Measurements from ENCODE around the gene FRMD4B.

Gene FRMD4B

DNA sequence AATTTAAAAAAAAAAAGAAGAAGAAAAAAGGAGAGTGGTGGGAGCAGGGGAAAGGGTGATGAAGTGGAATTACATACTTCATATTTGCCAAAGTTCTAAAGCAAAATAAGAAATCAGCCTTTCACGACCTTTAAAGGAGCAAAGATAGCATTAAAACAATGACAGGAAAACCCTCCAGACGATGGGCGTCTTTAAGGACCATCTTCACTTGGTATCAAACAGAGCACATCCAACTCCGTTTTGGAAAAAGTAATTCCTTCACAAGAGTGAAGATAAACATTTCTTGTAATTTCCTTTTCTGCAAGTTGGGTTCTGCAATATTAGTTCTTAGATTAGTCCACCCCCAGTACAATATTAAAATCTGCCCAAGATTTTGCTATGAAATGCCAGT, 32.8 kb downstream of the FRMD4B start:
- no peak for TF ChIP-seq Cebpa-rat (IDR thresholded peaks at IDR 0.05)
- peaks cover 0 to 8% (median 0%) of the 10 kb centered on the region in 11 experiments; a peak in 3 of 22 replicates for H4K20me1 ChIP-seq
- peak overlapping the region; percentile 78 to 98 (median 90) for H3K4me2 ChIP-seq
- peak overlapping the region; percentile 53 to 77 (median 70) for H3K4me3 ChIP-seq
- peak overlapping the region; percentile 86 to 96 (median 90) for H3K9ac ChIP-seq
- H3K9me3 ChIP-seq (replicated peaks in 1 of 11), result peaks cover 0 to 11% (median 7%) of the 10 kb centered on the region in 11 experiments; a peak in 11 of 22 replicates
- H3K27ac ChIP-seq, result peak overlapping the region; percentile 88 to 99 (median 94)
- peaks cover 0 to 11% (median 0%) of the 10 kb centered on the region in 11 experiments; a peak in 5 of 22 replicates for H3K36me3 ChIP-seq
- H3K27me3 ChIP-seq, result no peaks in the 10 kb centered on the region
- H3K4me1 ChIP-seq, result peaks cover 44 to 58% (median 46%) of the 10 kb centered on the region in 10 experiments

DNA sequence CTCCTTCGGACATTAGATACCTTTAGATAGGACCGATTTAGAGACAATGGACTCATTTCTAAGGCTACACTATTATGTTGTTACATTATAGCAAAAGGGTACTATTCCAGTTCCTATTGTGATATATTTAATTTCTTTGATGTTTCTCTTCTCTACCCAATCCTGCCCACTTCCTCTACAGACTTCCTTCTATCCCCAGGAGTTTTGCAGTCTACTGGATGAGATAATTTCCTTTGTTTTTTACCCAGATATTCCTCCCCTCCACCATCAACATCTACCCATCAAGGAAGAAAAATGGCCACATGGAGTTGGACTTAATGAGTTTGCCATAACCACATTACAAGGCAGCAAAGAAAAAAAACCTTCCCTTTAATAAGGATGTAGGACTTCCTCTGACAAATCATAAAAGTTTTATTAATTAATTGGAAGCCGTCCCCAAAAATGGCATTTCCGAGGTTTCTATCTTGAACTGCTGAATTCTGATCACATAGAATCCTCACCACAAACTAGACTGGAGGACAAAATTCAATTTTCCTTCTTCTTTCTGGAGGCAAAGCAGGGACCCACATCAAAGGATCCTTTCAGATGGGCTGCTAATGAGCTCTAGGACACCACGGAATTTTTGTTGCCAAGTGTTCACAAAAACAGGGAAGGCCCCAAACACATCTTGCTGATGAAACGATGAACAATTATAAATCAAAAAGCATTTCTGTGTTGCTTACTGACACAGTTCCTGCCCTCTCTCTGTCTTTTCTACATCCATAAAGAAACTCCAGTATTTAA, 33.4 kb downstream of the FRMD4B start:
- H3K4me3 ChIP-seq, result peak overlapping the region; percentile 53 to 77 (median 70)
- H3K9ac ChIP-seq, result peak overlapping the region; percentile 86 to 96 (median 90)
- H3K27me3 ChIP-seq, result no peaks in the 10 kb centered on the region
- H4K20me1 ChIP-seq, result peaks cover 0 to 8% (median 0%) of the 10 kb centered on the region in 11 experiments; a peak in 3 of 22 replicates
- no peak for TF ChIP-seq Cebpa-rat (IDR thresholded peaks at IDR 0.05)
- peaks cover 40 to 52% (median 40%) of the 10 kb centered on the region in 10 experiments for H3K4me1 ChIP-seq
- peak overlapping the region; percentile 88 to 99 (median 94) for H3K27ac ChIP-seq
- peak overlapping the region; percentile 78 to 98 (median 90) for H3K4me2 ChIP-seq
- H3K9me3 ChIP-seq (replicated peaks in 1 of 11), result peaks cover 0 to 14% (median 9%) of the 10 kb centered on the region in 11 experiments; a peak in 13 of 22 replicates
- H3K36me3 ChIP-seq, result peaks cover 0 to 11% (median 0%) of the 10 kb centered on the region in 11 experiments; a peak in 5 of 22 replicates

DNA sequence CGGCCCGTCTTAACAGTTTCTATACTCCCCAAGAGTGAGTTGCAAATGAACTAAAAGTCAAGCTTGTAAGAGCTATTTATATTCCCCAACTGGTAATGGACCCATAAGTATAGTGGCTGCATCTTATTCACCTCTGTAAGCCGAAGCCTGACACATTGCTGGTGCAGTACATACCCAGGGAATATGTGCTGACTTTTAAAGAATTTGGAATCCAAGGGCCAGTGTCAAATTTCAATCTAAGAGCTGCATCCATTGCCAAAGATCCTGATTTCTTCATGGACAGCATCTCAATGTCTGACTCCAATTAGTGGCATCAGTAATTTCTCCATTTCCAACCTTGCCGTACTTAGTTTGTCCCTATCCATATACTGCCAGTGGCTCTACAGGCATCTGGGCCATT, 42.0 kb downstream of the FRMD4B start:
- peak overlapping the region in 7 of 11 experiments; percentile 0 to 84 (median 20); a peak in 7 of 22 replicates for H3K4me2 ChIP-seq
- H3K9me3 ChIP-seq (replicated peaks in 1 of 11), result peaks cover 0 to 57% (median 40%) of the 10 kb centered on the region in 11 experiments; a peak in 19 of 22 replicates
- peaks cover 14 to 72% (median 52%) of the 10 kb centered on the region in 11 experiments; a peak in 21 of 22 replicates for H3K36me3 ChIP-seq
- no peak overlapping the region for H3K4me3 ChIP-seq
- H3K9ac ChIP-seq, result no peak overlapping the region
- no peaks in the 10 kb centered on the region for H3K27me3 ChIP-seq
- no peak overlapping the region for H3K27ac ChIP-seq
- H3K4me1 ChIP-seq, result peaks cover 32 to 78% (median 52%) of the 10 kb centered on the region in 10 experiments
- H4K20me1 ChIP-seq, result peaks cover 18 to 76% (median 67%) of the 10 kb centered on the region in 11 experiments; a peak in 20 of 22 replicates
- TF ChIP-seq Cebpa-rat (IDR thresholded peaks at IDR 0.05), result no peak

DNA sequence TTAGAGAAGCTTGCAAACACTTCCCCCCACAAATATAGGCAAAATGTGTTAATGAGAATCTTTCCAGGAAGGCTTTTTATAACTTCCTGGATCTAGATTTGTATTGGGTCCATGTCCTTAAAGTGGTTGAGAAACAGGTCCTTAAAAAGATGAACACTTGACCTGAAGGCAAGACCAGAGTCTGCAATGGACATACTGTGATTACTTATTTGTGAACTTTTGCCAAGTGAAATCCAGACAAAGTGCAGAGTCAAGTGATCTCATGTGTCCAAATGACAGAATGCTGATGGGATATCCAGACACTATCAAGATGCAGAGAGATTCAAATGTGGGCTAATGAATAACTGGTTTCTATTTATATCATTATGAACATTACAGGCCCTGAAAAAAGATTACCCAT, 43.8 kb downstream of the FRMD4B start:
- Histone ChIP-seq H3K9me3 (replicated peaks in 1 of 11) (peaks cover 0 to 55% (median 43%) of the 10 kb centered on the region in 11 experiments; a peak in 19 of 22 replicates), H3K9ac (peak overlapping the region in 1 of 11 experiments; percentile 30; a peak in 2 of 22 replicates), H3K4me2 (peak overlapping the region; percentile 4 to 84 (median 33); a peak in 16 of 22 replicates), H3K4me1 (peaks cover 33 to 81% (median 54%) of the 10 kb centered on the region in 10 experiments), H3K27me3 (no peaks in the 10 kb centered on the region), H3K27ac (peak overlapping the region in 5 of 11 experiments; percentile 1 to 40 (median 25); a peak in 7 of 22 replicates), H4K20me1 (peaks cover 18 to 79% (median 70%) of the 10 kb centered on the region in 11 experiments; a peak in 20 of 22 replicates), H3K4me3 (no peak overlapping the region), H3K36me3 (peaks cover 14 to 87% (median 60%) of the 10 kb centered on the region in 11 experiments; a peak in 21 of 22 replicates)
- no peak for TF ChIP-seq Cebpa-rat (IDR thresholded peaks at IDR 0.05)

DNA sequence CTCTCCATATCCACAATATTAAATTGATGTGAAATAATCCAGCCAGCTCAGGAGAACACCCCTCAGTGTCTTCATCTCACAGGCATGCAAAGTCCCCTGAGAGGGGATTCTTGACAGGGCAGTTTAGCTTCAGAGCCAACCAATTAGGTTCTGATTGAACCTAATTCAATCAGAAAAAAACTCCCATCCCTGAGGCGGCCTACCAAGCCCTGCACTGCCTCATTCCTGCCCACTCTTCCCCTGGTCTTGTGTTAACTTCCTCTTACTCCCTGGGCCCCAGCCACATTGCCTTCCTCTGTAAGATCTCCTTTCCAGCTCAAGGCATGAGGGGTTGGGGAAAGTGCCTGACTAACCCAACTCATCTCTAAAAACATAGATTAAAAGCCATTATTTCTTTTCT, 46.1 kb downstream of the FRMD4B start:
- Histone ChIP-seq H3K9me3 (replicated peaks in 1 of 11) (peaks cover 0 to 45% (median 27%) of the 10 kb centered on the region in 11 experiments; a peak in 18 of 22 replicates), H3K4me2 (peak overlapping the region; percentile 30 to 84 (median 64)), H3K27ac (peak overlapping the region in 8 of 11 experiments; percentile 4 to 56 (median 30); a peak in 8 of 22 replicates), H3K4me1 (peaks cover 49 to 83% (median 69%) of the 10 kb centered on the region in 10 experiments), H3K27me3 (no peaks in the 10 kb centered on the region), H4K20me1 (peaks cover 30 to 87% (median 78%) of the 10 kb centered on the region in 11 experiments; a peak in 20 of 22 replicates), H3K36me3 (peaks cover 32 to 96% (median 67%) of the 10 kb centered on the region in 11 experiments), H3K4me3 (no peak overlapping the region), H3K9ac (peak overlapping the region in 4 of 11 experiments; percentile 0 to 50 (median 38); a peak in 5 of 22 replicates)
- no peak for TF ChIP-seq Cebpa-rat (IDR thresholded peaks at IDR 0.05)

DNA sequence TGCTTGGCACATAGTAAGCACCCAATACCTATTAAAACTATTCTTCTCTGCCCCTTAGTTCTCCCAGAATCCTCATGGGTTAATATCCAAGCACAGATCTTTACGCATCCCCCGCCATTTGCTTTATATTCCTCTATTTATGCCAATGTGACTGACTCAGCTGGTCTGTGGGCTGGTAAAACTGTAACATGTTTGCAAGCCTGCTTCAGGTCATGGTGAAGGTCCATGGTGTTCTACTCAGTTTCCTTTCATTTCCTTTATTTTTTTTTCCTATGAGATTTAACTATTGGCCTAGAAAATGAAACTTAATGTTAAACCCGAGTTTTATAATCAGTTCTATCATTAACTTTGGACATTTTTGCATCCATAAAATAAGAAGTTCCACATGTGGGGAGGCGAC, 47.0 kb downstream of the FRMD4B start:
- H3K36me3 ChIP-seq, result peaks cover 32 to 96% (median 62%) of the 10 kb centered on the region in 11 experiments; a peak in 21 of 22 replicates
- H3K4me3 ChIP-seq, result no peak overlapping the region
- H3K4me2 ChIP-seq, result peak overlapping the region; percentile 30 to 84 (median 64); a peak in 20 of 22 replicates
- peaks cover 58 to 83% (median 73%) of the 10 kb centered on the region in 10 experiments for H3K4me1 ChIP-seq
- peak overlapping the region in 6 of 11 experiments; percentile 26 to 56 (median 42); a peak in 9 of 22 replicates for H3K27ac ChIP-seq
- H4K20me1 ChIP-seq, result peaks cover 32 to 87% (median 76%) of the 10 kb centered on the region in 11 experiments; a peak in 20 of 22 replicates
- TF ChIP-seq Cebpa-rat (IDR thresholded peaks at IDR 0.05), result no peak
- no peaks in the 10 kb centered on the region for H3K27me3 ChIP-seq
- peak overlapping the region in 3 of 11 experiments; percentile 33 to 50 (median 43); a peak in 4 of 22 replicates for H3K9ac ChIP-seq
- peaks cover 0 to 37% (median 23%) of the 10 kb centered on the region in 11 experiments; a peak in 17 of 22 replicates for H3K9me3 ChIP-seq (replicated peaks in 1 of 11)

DNA sequence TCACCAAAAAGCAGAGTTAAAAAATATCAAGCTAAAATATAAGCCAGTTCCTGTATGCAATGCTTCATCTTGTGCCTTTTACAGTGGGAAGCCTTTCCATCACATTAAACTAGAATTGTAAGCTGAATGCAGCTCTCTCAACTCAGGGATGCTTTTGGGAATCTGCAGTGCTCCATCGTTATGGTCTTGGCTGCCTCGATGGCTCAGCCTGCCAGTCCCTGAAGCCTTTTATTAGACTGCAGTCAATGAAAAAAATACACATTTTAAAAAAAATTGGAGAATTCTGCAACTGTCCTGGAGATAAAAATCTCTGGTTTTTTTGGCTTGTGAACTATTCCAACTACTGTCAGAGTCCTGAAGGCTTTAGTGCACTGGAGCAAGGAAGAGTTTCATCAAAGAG, 53.0 kb downstream of the FRMD4B start:
- Histone ChIP-seq H3K4me3 (no peak overlapping the region), H3K4me1 (peaks cover 82 to 86% (median 84%) of the 10 kb centered on the region in 10 experiments), H3K9me3 (replicated peaks in 1 of 11) (peaks cover 0 to 18% (median 8%) of the 10 kb centered on the region in 11 experiments; a peak in 15 of 22 replicates), H4K20me1 (peaks cover 0 to 72% (median 24%) of the 10 kb centered on the region in 11 experiments; a peak in 17 of 22 replicates), H3K9ac (peak overlapping the region in 2 of 11 experiments; percentile 29 to 42; a peak in 2 of 22 replicates), H3K4me2 (peak overlapping the region in 10 of 11 experiments; percentile 55 to 94 (median 83); a peak in 15 of 22 replicates), H3K27ac (peak overlapping the region in 4 of 11 experiments; percentile 9 to 100 (median 98); a peak in 4 of 22 replicates), H3K27me3 (no peaks in the 10 kb centered on the region), H3K36me3 (peaks cover 22 to 62% (median 32%) of the 10 kb centered on the region in 11 experiments; a peak in 20 of 22 replicates)
- TF ChIP-seq Cebpa-rat (IDR thresholded peaks at IDR 0.05), result no peak

DNA sequence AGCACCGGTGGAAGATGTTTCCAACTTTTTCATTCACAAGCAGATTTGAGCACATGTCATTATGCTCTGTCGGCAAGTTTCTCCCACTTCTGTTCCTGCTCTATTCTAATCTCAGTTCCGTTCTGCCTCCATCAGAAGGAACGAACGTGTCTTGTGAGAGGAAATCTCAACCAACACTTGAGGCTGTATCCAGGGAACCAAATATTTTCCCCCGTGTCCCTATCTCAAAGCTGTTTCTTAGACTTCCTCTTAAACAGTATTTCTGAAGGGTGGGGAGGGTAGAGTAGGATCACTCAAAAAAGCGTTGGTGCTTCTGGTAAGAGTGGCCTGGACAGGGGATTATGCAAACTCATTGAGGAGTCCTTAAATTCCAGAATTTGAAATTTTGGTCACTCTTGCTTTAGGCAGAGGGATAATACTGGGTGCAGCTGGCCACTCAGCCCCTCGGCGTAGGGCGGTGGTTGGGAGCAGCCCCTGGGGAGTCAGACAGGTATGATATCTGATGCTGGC, 54.9 kb downstream of the FRMD4B start:
- peak overlapping the region in 1 of 10 experiments; percentile 24; a peak in 1 of 20 replicates for H3K4me3 ChIP-seq
- peak overlapping the region; percentile 61 to 100 (median 82) for H3K27ac ChIP-seq
- H3K4me1 ChIP-seq, result peaks cover 94 to 100% (median 100%) of the 10 kb centered on the region in 10 experiments
- H3K4me2 ChIP-seq, result peak overlapping the region; percentile 80 to 98 (median 90)
- no peaks in the 10 kb centered on the region for H3K27me3 ChIP-seq
- peaks cover 12 to 51% (median 22%) of the 10 kb centered on the region in 11 experiments; a peak in 18 of 22 replicates for H3K36me3 ChIP-seq
- peaks cover 0 to 71% (median 24%) of the 10 kb centered on the region in 11 experiments; a peak in 17 of 22 replicates for H4K20me1 ChIP-seq
- H3K9me3 ChIP-seq (replicated peaks in 1 of 11), result peaks cover 0 to 3% (median 0%) of the 10 kb centered on the region in 11 experiments; a peak in 1 of 22 replicates
- H3K9ac ChIP-seq, result peak overlapping the region; percentile 26 to 98 (median 59); a peak in 20 of 22 replicates
- no peak for TF ChIP-seq Cebpa-rat (IDR thresholded peaks at IDR 0.05)

Measured in BLaER1 treated with 17β-estradiol and CSF1 and Interleukin-3, amounts not matched to agents 10 nM and 100 nM (cell line).